HCT116 (cell line): ENCODE results near the gene CDK11B. TPM values are rescaled to one million over a fixed set of nuclear protein-coding genes. Genes with fewer than 3 reads are reported as not detected.

ENCODE experiments used
- ATAC-seq: fragments of 200-7000 bp; cut with Tn5 transposase; 2 replicates; pipeline ENCODE4 v1.9.1; 2020; ENCODE audit warnings: mild to moderate bottlenecking, moderate library complexity
- BruUV-seq: library from RNA; stranded (reverse); fragments of 400-500 nt; replicated peaks from 2 replicates; lab custom pipeline; 2021; lab: Mats Ljungman, UMichigan
- CTCF ChIA-PET: fragments of 300-600 bp; sonication (Branson Sonifier 250); formaldehyde crosslinking; loops from one replicate; lab custom pipeline; 2021; ENCODE audit warnings: antibody characterized with exemption; lab: Charles Lee
- POLR2A ChIA-PET: fragments of 300-600, 350-600 bp; sonication (Branson Sonifier 250); formaldehyde crosslinking; loops from one replicate; lab custom pipeline; 2021; ENCODE audit warnings: antibody characterized with exemption; lab: Charles Lee
- RAD21 ChIA-PET, 2 experiments: fragments of 300-600 bp; sonication (Branson Sonifier 250); formaldehyde crosslinking; loops; one replicate each; lab custom pipeline; 2023; ENCODE audit warnings: low total read pairs in 2 of 2; ENCODE audit not compliant: uncharacterized antibody in 2 of 2, unreplicated experiment in 2 of 2, low non-redundant PET in 1 of 2; lab: Charles Lee
- DNase-seq: peaks from one replicate; pipeline ENCODE4 v3.0.0-alpha.2; 2010; ENCODE audit warnings: low read depth, low spot score
- H2AFZ ChIP-seq: fragments of 200-600 bp; shearing (Covaris generic), sonication (generic); 2 replicates; pipeline ENCODE4 v1.6.1; 2017; ENCODE audit warnings: low read depth, mixed run types, mixed read lengths, antibody characterized with exemption, low read length; ENCODE audit not compliant: poor library complexity, severe bottlenecking
- H3K27ac ChIP-seq: 2 replicates; pipeline ENCODE4 v1.5.1; 2012; ENCODE audit warnings: low read depth, low read length
- H3K27me3 ChIP-seq: fragments of 200-600 bp; sonication (generic); 2 replicates; pipeline ENCODE4 v1.6.1; 2016; ENCODE audit warnings: mixed run types, low read length, mixed read lengths; ENCODE audit not compliant: insufficient read depth
- H3K36me3 ChIP-seq, 2 experiments: fragments of 200-500 bp in 1 of 2; fragments of 200-600 bp in 1 of 2; sonication (Bioruptor generic) in 1 of 2; sonication (generic) in 1 of 2; 2 replicates each; pipeline versions ENCODE4 v1.5.1 to v1.6.1; 2014 to 2016; ENCODE audit warnings: low read length in 2 of 2, inconsistent platforms in 1 of 2, mixed read lengths in 1 of 2, mixed run types in 1 of 2; ENCODE audit not compliant: insufficient read depth in 2 of 2, control insufficient read depth in 1 of 2
- H3K4me1 ChIP-seq, 2 experiments: fragments of 200-600 bp in 1 of 2; sonication (generic) in 1 of 2; 2 replicates each; pipeline versions ENCODE4 v1.5.1 to v1.6.1; 2012 to 2017; ENCODE audit warnings: low read length in 2 of 2, inconsistent platforms in 1 of 2, mild to moderate bottlenecking in 1 of 2, mixed read lengths in 1 of 2, mixed run types in 1 of 2, moderate library complexity in 1 of 2; ENCODE audit not compliant: insufficient read depth in 2 of 2, control insufficient read depth in 1 of 2
- H3K4me2 ChIP-seq: fragments of 200-600 bp; sonication (generic); 2 replicates; pipeline ENCODE4 v1.6.1; 2017; ENCODE audit warnings: mixed run types, low read length, mixed read lengths
- H3K4me3 ChIP-seq, 2 experiments: fragments of 200-600 bp in 1 of 2; sonication (generic) in 1 of 2; replicated peaks in 1 of 2; 2 replicates each; pipeline ENCODE4 v1.5.1; 2011 to 2016; ENCODE audit warnings: low read length in 2 of 2, control low read depth in 1 of 2, low read depth in 1 of 2, mild to moderate bottlenecking in 1 of 2, mixed read lengths in 1 of 2, mixed run types in 1 of 2
- H3K79me2 ChIP-seq: fragments of 200-600 bp; sonication (generic); 2 replicates; pipeline ENCODE4 v1.6.1; 2017; ENCODE audit warnings: mild to moderate bottlenecking, mixed run types, low read length, moderate library complexity, mixed read lengths; ENCODE audit not compliant: insufficient read depth
- H3K9ac ChIP-seq: fragments of 200-600 bp; sonication (generic); 2 replicates; pipeline ENCODE4 v1.6.1; 2016; ENCODE audit warnings: low read length, mixed read lengths
- H3K9me2 ChIP-seq: fragments of 200-600 bp; sonication (generic), shearing (Covaris generic); 2 replicates; pipeline ENCODE4 v1.6.1; 2017; ENCODE audit warnings: mixed run types, mild to moderate bottlenecking, moderate library complexity; ENCODE audit not compliant: insufficient read depth
- H3K9me3 ChIP-seq, 2 experiments: fragments of 200-500 bp in 1 of 2; fragments of 200-600 bp in 1 of 2; sonication (Bioruptor generic) in 1 of 2; sonication (generic) in 1 of 2; 2 replicates each; pipeline ENCODE4 v1.6.1; 2014 to 2017; ENCODE audit warnings: low read length in 2 of 2, mixed read lengths in 2 of 2, inconsistent platforms in 1 of 2, low read depth in 1 of 2, mild to moderate bottlenecking in 1 of 2, mixed run types in 1 of 2, moderate library complexity in 1 of 2; ENCODE audit not compliant: control insufficient read depth in 1 of 2, insufficient read depth in 1 of 2
- H4K20me1 ChIP-seq: fragments of 200-600 bp; sonication (generic), shearing (Covaris generic); 2 replicates; pipeline ENCODE4 v1.6.1; 2017; ENCODE audit warnings: mixed run types, mild to moderate bottlenecking, moderate library complexity; ENCODE audit not compliant: insufficient read depth
- CBX3 ChIP-seq: IDR thresholded peaks from 2 replicates; pipeline ENCODE4 v1.6.1; 2012; ENCODE audit warnings: low read depth
- CEBPB ChIP-seq: IDR thresholded peaks from 2 replicates; pipeline ENCODE4 v1.6.1; 2012; ENCODE audit warnings: low read depth
- EGR1 ChIP-seq: IDR thresholded peaks from 2 replicates; pipeline ENCODE4 v1.6.1; 2012; ENCODE audit warnings: low read depth
- ELF1 ChIP-seq: IDR thresholded peaks from 2 replicates; pipeline ENCODE4 v1.6.1; 2012; ENCODE audit warnings: low read depth, borderline replicate concordance
- EZH2 ChIP-seq: fragments of 200-600 bp; sonication (generic); IDR thresholded peaks from 2 replicates; pipeline ENCODE4 v1.6.1; 2017; ENCODE audit warnings: antibody characterized with exemption, mixed run types
- EZH2phosphoT487 ChIP-seq: fragments of 200-600 bp; IDR thresholded peaks from 2 replicates; pipeline ENCODE4 v1.6.1; 2018; ENCODE audit warnings: antibody characterized with exemption, borderline replicate concordance
- FOSL1 ChIP-seq: IDR thresholded peaks from 2 replicates; pipeline ENCODE4 v1.6.1; 2012; ENCODE audit warnings: low read depth
- POLR2A ChIP-seq: IDR thresholded peaks from 2 replicates; pipeline ENCODE4 v1.7.0; 2011; ENCODE audit warnings: borderline replicate concordance; ENCODE audit not compliant: insufficient read depth, insufficient read length; ENCODE audit errors: extremely low read depth
- POLR2AphosphoS5 ChIP-seq: IDR thresholded peaks from 2 replicates; pipeline ENCODE4 v1.6.1; 2011; ENCODE audit warnings: mild to moderate bottlenecking, low read depth, low read length, moderate library complexity
- RAD21 ChIP-seq: IDR thresholded peaks from 2 replicates; pipeline ENCODE4 v1.6.1; 2012; ENCODE audit warnings: low read depth, mild to moderate bottlenecking
- SP1 ChIP-seq: IDR thresholded peaks from 2 replicates; pipeline ENCODE4 v1.6.1; 2012; ENCODE audit warnings: low read depth
- SRF ChIP-seq: IDR thresholded peaks from 2 replicates; pipeline ENCODE4 v1.6.1; 2012; ENCODE audit warnings: low read depth
- TCF7L2 ChIP-seq: IDR thresholded peaks from 2 replicates; pipeline ENCODE4 v1.7.0; 2011; ENCODE audit warnings: borderline replicate concordance, inconsistent platforms; ENCODE audit not compliant: insufficient read depth, insufficient read length; ENCODE audit errors: extremely low read depth
- ZBTB33 ChIP-seq: IDR thresholded peaks from 2 replicates; pipeline ENCODE4 v1.6.1; 2011; ENCODE audit warnings: mild to moderate bottlenecking, low read length, moderate library complexity; ENCODE audit not compliant: insufficient replicate concordance; ENCODE audit errors: extremely low read depth
- ZNF274 ChIP-seq: fragments of 200-500 bp; sonication (Bioruptor generic); IDR thresholded peaks from 2 replicates; pipeline ENCODE4 v1.6.1; 2014; ENCODE audit warnings: mild to moderate bottlenecking, low read depth, low read length, inconsistent platforms
- intact Hi-C: fragments of 100-400 bp; cut with micrococcal nuclease; formaldehyde crosslinking; loops from 2 replicates; pipeline ENCODE4 v1.10.0; 2022
- total RNA-seq: library from RNA; stranded (reverse); gene quantifications from one replicate; pipeline ENCODE4 v1.2.1, GENCODE V29; 2021; ENCODE audit not compliant: unreplicated experiment
- TF ChIP-seq, protein P1 (sequence below): IDR thresholded peaks from 2 replicates; pipeline ENCODE4 v1.6.1; 2012
- TF ChIP-seq, protein P2 (sequence below): IDR thresholded peaks from 2 replicates; pipeline ENCODE4 v1.6.1; 2012

CDK11B gene
- total RNA-seq, 1 experiment from 2014 or later = 31.5 TPM

GRCh38 chr1:1625404-1625775 is 33.4 kb downstream of the CDK11B start:
- RAD21 ChIA-PET = no interaction called here

More at GRCh38 chr1:1625404-1625775, 33.4 kb downstream of the CDK11B start:
- Histone ChIP-seq H3K9me3 (no peaks in the 10 kb centered on the region), H2AFZ (no peak overlapping the region), H3K9me2 (no peaks in the 10 kb centered on the region), H4K20me1 (no peaks in the 10 kb centered on the region), H3K4me3 (no peak overlapping the region), H3K4me1 (peaks cover 4 to 38% of the 10 kb centered on the region in 2 experiments), H3K27ac (no peak overlapping the region), H3K9ac (no peak overlapping the region), H3K79me2 (peaks cover 13% of the 10 kb centered on the region; the same call in 1 of the 2 replicates), H3K36me3 (no peaks in the 10 kb centered on the region), H3K27me3 (no peaks in the 10 kb centered on the region), H3K4me2 (no peak overlapping the region)
- DNase-seq (no peak), ATAC-seq (no peak)
- no TSS peak for BruUV-seq
- intact Hi-C loops = no loop called here
- ChIA-PET POLR2A (no interaction called here), CTCF (no interaction called here)
- TF ChIP-seq EZH2 (no peak), POLR2A (no peak), EGR1 (no peak), CBX3 (no peak), FOSL1 (no peak), ZBTB33 (no peak), ELF1 (no peak), CEBPB (no peak), POLR2AphosphoS5 (no peak), SRF (no peak), EZH2phosphoT487 (no peak), TCF7L2 (no peak), RAD21 (no peak), ZNF274 (no peak), SP1 (no peak)
- TF ChIP-seq, protein P1, sequence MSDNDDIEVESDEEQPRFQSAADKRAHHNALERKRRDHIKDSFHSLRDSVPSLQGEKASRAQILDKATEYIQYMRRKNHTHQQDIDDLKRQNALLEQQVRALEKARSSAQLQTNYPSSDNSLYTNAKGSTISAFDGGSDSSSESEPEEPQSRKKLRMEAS = no peak
- TF ChIP-seq, protein P2, sequence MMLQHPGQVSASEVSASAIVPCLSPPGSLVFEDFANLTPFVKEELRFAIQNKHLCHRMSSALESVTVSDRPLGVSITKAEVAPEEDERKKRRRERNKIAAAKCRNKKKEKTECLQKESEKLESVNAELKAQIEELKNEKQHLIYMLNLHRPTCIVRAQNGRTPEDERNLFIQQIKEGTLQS = no peak
